GM19324 (cell line): ENCODE data around the gene GRHL3.

ENCODE experiments used
- ATAC-seq: cut with Tn5 transposase; IDR thresholded peaks from one replicate; pipeline ENCODE4 v1.9.1; 2021; ENCODE audit warnings: mild to moderate bottlenecking, moderate library complexity; ENCODE audit not compliant: unreplicated experiment, low FRiP score

The GRHL3 gene

DNA sequence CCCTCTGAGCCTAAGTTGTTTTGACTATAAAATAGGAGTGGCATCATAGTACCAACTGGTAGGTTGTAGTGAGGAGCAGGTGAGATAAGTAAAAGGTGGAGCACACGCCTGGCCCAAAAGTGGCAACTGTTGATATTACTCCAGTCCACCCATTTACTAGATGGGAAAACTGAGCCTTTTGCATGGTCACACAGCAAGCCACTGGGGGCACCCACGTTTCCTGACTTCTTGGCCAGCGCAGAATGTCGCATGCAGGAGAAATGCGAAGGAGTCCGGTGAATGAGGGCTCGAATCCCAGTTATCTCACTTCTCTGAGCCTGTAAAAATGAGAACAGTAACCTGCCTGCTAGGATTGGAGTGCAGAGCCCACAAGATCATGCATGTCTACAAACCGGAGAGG is 20.8 kb downstream of the GRHL3 start:
- no peak for ATAC-seq

DNA sequence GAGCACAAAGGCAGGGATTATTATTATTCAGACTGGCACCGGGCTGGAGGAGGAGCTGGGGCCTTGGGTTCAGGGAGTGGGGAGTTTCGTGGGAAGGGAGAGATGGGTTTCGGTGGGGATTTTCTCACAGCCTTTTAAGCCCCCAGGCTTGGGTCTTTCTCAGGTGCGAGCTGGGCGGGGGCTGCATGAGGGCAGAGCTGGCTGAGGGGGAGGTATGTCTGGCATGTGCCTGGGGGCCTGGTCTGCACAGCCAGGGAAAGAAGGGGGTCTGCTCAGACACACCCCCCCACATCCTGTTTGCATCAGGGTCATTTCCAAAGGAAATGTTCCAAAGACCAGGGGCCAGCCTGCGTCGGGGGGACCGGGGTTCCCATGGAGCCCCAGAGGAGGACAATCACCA is 21.6 kb downstream of the GRHL3 start:
- ATAC-seq = no peak

DNA sequence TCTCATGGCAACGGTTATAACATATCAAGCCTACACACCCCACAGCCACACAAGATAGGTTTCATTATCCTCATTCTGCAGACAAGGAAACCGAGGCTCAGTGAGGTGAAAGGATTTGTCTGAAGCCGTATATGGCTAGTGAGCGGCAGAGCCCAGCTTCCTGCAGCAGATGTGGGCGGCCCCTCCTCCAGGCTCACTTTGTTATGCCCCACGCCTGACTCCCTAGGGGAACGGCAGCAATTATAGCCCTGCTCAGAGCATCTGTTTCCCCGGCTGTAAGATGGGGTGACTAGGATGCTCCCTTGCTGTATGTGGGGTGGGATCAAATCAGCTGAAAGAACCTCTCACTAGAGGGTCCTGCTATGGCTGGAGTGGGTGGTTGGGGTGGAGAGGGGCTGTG is 22.1 kb downstream of the GRHL3 start:
- no peak for ATAC-seq

DNA sequence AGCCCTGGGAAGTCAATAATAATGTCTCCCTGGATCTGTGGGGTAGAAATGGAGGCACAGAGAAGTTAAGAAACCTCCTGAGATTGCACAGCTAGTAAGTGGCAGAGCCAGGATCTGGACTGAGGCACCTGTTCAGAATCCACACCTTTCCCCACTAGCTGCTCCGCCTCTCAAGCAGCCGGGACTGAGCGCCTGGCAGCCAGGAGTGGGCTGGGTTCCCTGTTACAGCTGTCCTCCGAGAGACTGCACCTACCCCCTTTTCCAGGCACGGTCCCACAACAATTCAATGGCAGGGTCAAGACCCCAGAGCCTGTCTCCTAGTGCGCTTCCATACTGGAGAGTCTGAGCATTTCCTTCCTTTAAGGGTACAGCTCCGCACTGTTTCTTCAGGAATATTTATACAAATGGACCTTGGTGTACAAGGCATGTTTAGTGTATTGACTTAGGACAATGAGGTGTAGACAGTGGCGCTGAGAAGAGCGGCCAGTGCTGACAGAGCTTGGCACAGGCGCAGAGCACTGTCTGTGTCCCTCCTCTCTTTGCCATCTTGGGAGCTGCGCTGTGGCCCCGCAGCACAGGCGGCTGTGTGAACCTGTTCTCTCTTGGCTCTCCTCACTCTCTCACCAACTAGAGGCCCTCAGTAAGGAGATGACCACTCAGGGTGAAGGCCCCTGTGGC is 24.4 kb downstream of the GRHL3 start:
- no peak for ATAC-seq

DNA sequence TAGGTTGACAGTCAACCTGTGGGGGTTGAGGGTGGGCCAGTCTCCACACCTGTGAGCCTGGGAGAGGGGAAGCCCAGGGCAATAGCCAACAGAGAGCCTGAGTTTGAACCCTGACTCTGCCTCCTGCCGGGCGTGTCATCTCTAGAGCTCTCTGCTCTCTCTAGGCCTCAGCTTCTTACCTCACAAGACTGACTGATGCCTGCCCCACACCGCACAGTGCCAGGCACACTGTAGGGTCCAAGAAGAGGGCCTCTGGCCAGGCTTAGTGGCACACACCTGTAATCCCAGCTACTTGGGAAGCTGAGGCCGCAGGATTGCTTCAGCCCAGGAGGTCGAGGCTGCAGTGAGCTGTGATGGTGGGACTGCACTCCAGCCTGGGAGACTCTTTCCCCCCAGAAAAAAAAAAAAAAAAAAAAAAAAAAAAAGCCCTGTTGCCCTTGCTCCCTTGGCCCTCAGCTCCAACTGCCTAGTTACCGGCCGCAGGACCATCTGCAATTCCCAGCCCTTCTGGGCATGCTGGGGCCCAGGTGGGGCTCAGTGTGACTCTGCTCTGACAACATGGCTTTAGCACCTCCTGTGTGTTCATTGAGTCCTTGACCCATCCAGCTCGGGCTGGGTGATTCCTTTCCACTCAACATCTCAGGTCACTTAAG is 25.1 kb downstream of the GRHL3 start:
- no peak for ATAC-seq

DNA sequence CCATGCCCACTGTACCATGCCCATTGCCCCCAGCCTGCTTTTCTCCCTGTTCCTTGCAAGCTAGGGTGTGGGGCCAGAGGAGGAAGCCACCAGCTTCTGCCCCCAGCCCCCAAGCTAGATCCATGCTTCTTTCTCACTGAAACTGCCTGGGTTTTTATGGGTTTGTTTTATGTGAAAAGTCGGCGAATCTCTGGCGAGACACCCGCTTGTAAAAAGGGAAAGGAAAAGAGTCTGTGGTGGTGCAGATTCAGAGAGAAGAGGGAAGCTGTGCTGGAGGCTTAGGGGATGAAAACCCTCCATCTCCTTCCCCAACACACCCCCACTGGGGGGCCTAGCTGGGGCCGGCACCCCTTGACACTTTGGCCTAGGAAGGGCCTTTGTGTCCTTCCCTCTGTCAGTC is 26.2 kb downstream of the GRHL3 start:
- no peak for ATAC-seq

DNA sequence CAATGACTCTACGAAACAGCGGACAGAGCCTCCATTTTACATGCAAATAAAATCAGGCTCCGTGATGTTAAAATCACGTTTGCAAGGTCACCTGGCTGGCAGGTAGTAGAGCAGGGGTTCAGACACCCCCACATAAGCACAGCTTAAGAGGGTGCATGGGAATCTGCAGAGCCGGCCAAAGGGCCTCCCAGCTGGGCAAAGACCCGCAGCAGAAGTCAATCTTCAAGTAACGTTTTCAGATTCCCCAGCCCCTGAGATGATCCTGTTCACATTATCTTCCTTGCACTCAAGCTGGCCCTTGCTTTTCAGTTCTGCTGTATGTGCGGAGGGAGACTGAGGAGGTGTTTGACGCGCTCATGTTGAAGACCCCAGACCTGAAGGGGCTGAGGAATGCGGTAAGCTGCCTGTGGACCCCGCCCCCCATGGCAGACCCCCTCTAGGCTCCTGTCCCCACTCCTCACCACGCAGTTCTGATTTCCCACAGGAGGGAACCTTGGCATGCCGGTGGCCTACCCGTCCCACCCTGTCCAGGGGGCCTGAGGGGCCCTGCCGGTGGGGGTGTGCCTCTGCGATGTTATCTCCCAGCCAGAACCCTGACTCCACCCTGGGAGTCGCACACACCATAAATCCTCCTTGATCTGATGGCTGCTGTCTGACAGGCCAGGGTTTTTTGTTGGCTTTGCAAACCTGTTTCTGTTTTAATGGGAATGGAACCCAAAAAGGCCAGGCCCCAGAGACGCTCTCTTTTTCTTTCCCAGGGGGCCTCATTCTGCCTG is 28.2 kb downstream of the GRHL3 start:
- no peak for ATAC-seq

DNA sequence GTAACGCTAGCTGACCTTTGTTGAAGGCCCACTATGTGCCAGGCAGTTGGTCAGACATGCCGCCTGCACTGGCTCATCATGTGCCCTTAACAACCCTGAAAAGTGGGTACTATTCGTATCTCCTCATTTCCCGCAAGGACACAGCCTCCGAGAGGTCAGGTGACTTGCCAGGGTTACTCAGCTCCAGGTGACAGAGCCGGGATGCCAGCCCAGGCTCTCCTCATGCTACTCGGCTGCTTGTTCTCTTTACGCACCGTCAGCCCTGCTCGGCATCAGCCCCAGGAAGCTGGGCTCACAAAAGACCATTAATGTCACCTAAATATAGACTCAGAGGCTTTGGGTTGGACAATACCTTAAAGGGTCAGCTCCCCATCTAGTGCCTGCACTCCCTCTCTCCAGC is 29.0 kb downstream of the GRHL3 start:
- no peak for ATAC-seq

DNA sequence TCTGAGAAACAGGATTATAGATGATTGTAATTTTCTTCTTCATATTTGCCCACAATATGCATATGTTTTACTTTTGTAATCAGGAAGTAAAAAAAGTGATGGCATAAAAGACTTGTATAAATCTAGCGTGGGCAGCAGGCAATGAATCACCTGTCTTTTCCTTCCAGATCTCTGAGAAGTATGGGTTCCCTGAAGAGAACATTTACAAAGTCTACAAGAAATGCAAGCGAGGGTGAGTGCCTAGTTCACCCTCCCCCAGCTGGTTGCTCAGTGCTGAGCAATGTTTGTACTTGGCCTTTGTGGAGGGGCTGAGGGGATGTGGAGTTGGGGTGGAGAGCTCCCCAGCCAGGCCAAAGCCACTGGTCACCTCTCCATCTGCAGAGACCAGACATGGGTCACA is 30.7 kb downstream of the GRHL3 start:
- ATAC-seq = no peak

DNA sequence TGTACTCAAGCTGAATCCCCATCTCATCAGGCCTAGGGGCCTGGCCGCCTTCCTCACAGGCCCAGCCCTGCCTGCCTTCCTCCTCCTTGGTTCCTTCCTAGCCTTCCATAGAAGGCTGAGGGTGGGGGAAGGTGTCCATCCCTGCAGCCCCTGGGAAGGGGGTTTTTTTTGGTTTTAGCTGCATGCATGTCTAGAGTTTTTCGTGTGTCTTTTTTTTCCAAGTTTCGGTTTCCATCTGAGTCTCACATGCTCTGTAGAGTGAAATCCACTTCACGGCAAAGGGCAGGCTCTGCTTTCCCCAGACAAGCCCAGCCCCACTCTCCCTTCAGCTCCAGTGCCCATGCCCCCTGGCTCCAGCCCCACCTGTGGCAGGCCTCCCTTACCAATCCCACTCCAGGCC is 32.1 kb downstream of the GRHL3 start:
- no peak for ATAC-seq

DNA sequence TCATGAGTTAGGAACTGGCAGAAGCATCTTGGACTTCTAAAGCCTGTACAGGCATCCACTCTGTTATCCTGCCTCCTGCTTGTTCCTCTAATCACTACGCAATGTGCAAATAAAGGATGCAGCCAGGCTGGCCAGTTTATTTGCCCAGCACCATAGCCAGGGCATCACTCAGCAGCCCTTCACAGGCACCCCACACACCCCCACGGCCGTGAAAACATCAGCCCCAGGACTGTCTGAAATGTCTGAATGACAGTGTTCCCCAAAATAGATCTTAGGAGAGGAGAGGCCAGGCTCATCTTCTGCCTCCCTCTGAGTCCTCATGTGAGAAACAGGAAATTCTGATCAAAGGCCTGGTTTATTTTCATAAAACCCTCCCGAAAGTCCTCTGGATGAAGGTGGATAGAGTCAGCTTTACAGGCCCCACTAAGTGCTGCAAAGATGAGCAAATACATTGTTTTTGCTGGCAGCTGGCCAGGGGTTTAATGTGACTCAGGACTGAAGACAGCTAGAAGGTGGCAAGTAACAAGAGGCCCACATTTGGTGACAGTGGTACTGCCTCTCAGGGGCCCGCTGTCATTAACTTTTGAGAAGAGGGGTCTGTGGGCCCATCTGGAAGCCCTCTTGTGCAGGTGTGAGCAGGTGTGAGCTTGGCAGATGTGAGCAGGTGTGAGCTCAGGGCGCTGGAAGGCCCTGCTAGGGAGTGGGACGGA is 32.9 kb downstream of the GRHL3 start:
- no peak for ATAC-seq

DNA sequence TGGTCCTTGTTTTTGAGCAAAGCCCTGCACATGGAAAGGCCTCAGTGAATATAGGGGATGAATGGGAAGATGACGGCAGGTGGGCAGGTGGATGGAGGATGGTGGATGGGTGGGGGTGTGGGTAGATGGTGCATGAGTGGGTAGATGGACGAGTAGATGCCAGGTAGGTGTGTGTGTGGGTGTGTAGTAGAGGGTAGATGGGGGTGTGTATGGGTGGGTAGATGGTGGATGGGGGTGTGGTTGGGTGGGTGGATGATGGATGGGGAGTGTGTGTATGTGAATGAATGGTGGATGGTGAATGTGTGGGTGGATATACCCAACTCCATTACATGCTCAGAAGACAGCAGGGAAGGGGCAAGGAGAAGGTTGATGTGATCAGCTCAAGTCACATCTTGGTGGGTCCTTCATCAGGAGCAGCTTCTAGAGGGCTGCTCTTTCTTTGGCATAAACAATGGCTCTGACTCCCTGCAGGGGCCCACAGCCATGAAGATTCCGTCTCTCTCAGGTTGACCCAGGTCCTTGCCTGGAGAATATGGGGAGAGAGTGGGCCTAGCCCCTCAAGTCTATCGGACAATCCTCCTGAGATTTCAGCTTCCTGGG is 34.2 kb downstream of the GRHL3 start:
- ATAC-seq = no peak

DNA sequence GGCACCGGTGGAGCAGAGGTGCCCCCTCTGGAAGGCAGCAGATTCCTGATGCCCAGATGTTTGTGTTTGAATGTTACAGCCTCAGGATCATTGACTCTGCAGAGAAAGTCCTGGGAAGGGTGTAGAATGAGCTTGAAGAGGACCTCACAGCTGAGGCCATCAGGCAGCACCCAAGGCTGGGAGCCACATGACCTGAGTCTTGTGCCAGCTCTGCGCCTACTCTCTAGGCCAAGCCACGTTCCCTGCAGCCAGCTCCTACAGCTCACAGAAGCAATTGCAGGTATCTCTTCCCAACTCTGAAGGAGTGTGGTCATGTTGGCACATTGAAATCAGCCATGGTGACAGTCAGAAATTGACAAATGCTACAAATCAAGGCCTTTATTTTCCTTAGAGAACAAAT is 36.3 kb downstream of the GRHL3 start:
- no peak for ATAC-seq

DNA sequence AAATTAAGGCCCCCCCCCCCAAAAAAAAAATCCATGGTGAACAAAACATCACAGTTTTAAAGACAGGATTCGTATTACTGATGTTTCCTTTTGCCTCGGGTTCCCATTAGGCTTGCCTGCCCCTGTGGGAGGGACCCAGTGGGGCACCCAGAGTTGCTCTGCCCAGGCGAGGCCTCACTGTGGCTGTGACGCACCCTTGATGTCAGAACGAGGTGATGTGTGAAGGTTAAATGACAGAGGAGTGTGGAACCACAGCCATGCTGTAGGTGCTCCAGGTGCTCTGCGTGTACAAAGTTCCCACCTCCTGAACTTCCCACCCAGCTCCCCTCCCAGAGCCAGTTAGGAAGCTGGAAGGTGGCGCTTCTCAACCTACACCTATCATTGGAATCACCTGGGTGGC is 37.9 kb downstream of the GRHL3 start:
- ATAC-seq = no peak

DNA sequence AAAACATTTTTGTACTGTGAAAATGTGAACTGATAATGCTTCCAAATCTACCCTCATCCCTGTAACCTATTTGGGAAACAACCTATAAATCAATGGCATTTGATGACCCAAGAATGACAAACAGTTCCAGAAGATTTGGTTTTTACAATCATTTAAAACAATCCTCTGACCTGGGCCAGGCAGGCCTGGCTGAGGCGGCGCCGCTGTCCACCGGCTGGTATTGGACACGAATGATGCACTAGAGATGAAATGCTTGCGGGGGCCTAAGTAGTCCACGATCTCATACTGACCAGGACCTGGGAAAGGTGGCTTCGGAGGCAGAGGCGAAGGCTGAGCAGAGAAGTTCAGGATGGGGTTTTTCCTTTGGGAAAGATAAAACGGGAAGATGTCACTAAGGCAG is 41.5 kb downstream of the GRHL3 start:
- no peak for ATAC-seq

DNA sequence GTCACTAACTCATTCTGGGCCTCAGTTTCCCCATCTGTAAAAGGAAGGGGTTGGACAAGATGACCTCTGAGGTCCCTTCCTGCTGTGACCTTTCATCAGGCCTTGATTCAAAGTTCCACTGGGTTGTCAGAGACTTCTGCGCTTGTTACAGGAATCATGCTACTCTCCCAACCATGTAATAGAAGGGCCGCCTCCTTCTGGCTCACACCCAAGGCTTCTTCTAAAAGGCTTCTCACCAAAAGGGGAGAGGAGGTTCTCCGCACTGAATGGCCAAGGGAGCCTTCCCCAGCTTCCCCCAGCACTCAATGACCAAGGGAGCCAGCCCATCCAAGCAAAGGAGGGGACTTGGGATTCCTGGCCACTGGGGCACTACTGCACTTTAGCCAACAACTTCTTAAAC is 42.7 kb downstream of the GRHL3 start:
- no peak for ATAC-seq

DNA sequence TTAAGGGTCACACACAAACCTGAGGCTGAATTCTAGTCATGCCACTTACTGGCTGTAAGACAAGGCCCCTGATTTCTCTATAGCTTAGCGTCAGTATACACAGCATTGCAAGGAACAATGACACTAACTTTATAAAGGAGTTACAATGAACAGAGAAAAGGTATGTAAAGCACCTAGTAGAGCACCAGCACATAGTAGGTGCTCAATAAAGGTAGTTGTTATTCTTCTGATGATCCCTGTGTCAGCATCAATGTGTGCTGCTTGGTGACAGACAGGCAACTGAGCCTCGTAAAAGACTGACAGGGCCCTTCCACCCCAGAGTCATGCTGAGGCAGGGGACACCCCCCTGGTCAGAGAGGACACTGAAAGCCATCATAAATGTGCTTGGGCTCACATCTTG is 43.2 kb downstream of the GRHL3 start:
- no peak for ATAC-seq

DNA sequence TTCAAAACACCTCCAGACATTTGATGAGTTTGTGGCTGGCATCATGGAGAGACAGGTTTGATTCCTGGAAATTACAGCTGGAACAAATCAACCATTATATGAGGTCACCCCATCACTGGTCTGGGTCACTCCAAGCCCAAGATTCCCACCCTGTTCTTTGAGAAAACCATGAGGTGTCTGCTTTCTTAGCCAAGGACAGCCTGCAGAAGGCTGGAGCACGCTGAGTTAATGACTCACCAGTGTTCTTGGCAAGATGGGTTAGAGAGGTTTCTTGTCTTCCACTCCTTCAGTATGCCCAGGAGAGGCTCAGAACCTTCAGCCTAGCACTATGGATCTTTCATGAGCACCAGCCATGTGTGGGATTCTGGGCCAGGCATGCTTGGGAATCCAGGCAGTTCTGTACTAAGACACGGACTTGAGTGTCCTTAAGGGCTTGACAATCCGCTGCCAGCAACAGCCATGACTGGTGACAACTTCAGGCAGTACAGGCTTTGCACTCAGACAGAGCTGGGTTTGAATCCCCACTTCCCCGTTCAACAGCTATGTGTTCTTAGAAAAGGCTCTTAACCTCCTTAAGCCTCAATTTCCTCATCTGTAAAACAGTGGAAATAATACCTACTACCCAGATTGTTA is 43.9 kb downstream of the GRHL3 start:
- no peak for ATAC-seq

DNA sequence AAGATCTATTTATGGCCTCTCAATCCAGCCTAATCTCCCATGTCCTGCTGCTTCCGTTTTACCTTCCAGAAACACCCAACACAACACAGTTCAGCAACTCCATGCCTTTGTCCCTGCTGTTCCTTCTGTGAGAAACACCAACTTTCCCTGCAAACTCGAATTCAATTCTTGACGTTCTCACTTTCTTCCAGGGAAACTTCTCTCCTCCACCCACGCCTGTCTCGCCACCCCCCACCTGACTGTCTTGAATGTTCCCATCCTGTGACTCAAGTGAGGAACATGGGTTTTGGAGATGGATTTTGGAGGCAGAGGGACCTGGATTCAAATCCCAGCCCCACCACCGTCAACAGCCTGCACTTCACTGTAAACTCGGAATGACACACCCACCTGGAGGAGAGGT is 44.8 kb downstream of the GRHL3 start:
- no peak for ATAC-seq

DNA sequence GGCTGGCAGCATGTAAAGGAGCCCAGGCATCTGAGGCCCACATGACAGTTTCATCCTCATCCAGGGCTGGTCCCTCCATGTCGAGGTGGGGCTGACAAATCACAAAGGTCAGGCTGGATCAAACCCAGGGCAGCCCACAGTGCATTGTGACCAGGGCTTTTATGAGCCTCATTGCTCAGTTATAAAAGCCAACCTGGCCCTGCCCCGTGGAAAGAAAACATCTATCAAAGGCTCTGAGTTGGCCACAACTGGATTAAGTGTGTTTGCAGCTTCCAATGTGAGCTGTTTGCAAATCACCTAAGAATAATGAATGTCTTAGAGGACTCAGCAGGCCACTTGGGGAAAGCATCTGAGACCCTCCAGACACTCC is 45.4 kb downstream of the GRHL3 start:
- ATAC-seq = no peak
